HepG2 (cell line): Measurements from ENCODE around the gene LRRC45. TPM values are rescaled to one million over a fixed set of nuclear protein-coding genes. Genes with fewer than 3 reads are reported as not detected.

Experiments used
- ARID3A ChIP-seq: IDR thresholded peaks from 2 replicates; pipeline ENCODE4 v1.6.1; 2012; ENCODE audit warnings: low read depth, low read length, improper control_type of control experiment
- ATF6 ChIP-seq: sonication (generic); formaldehyde crosslinking; conservative IDR thresholded peaks from 2 replicates; pipeline ENCODE4 v1.4.0; 2020; ENCODE audit warnings: missing genetic modification reagents
- CBX2 ChIP-seq, 2 experiments: fragments of 200-600 bp in 1 of 2; sonication (generic); formaldehyde crosslinking in 1 of 2; IDR thresholded peaks; 2 replicates each; pipeline versions ENCODE4 v1.7.0 to v1.8.1; 2018 to 2022; ENCODE audit warnings: low read depth in 2 of 2, low read length in 1 of 2, mild to moderate bottlenecking in 1 of 2, missing genetic modification reagents in 1 of 2
- DPF2 ChIP-seq: sonication (generic); formaldehyde crosslinking; IDR thresholded peaks from 2 replicates; pipeline ENCODE4 v1.4.0; 2020; ENCODE audit warnings: mild to moderate bottlenecking, low read depth, missing genetic modification reagents, borderline replicate concordance
- MED13 ChIP-seq: sonication (generic); formaldehyde crosslinking; IDR thresholded peaks from 2 replicates; pipeline ENCODE4 v1.5.0; 2020; ENCODE audit warnings: missing genetic modification reagents
- MEIS2 ChIP-seq: sonication (generic); formaldehyde crosslinking; IDR thresholded peaks from 2 replicates; pipeline ENCODE4 v1.9.0; 2021; ENCODE audit warnings: mild to moderate bottlenecking, missing genetic modification reagents
- RAD51 ChIP-seq: fragments of 450-650 bp; IDR thresholded peaks from 2 replicates; pipeline ENCODE4 v1.6.1; 2016; ENCODE audit warnings: borderline replicate concordance
- SYNCRIP ChIP-seq: fragments of 200-400 bp; formaldehyde crosslinking; IDR thresholded peaks from 2 replicates; pipeline ENCODE4 v1.6.1; 2018; ENCODE audit warnings: mild to moderate bottlenecking, low read depth, low read length; ENCODE audit not compliant: insufficient read depth
- TCF7L2 ChIP-seq: IDR thresholded peaks from 2 replicates; pipeline ENCODE4 v1.6.1; 2011; ENCODE audit warnings: mild to moderate bottlenecking, low read depth, low read length, moderate library complexity
- ZBTB8A ChIP-seq: sonication (generic); formaldehyde crosslinking; IDR thresholded peaks from 2 replicates; pipeline ENCODE4 v1.4.0; 2020; ENCODE audit warnings: mild to moderate bottlenecking, low read depth, missing genetic modification reagents, borderline replicate concordance
- ZC3H4 ChIP-seq: sonication (generic); formaldehyde crosslinking; IDR thresholded peaks from 2 replicates; pipeline ENCODE4 v1.4.0; 2020; ENCODE audit warnings: missing genetic modification reagents, borderline replicate concordance
- ZMYM3 ChIP-seq: sonication (generic); formaldehyde crosslinking; IDR thresholded peaks from 2 replicates; pipeline ENCODE4 v1.5.1; 2020; ENCODE audit warnings: mild to moderate bottlenecking, missing genetic modification reagents
- ZNF263 ChIP-seq: sonication (generic); formaldehyde crosslinking; IDR thresholded peaks from 2 replicates; pipeline ENCODE4 v1.4.0; 2020; ENCODE audit warnings: missing genetic modification reagents
- ZNF281 ChIP-seq: sonication (generic); formaldehyde crosslinking; IDR thresholded peaks from 2 replicates; pipeline ENCODE4 v1.4.0; 2020; ENCODE audit warnings: missing genetic modification reagents, borderline replicate concordance
- ZNF350 ChIP-seq: sonication (generic); formaldehyde crosslinking; IDR thresholded peaks from 2 replicates; pipeline ENCODE4 v1.4.0; 2020; ENCODE audit warnings: mild to moderate bottlenecking, low read depth, missing genetic modification reagents, borderline replicate concordance
- ZNF382 ChIP-seq: sonication (generic); formaldehyde crosslinking; IDR thresholded peaks from 2 replicates; pipeline ENCODE4 v1.5.0; 2020; ENCODE audit warnings: missing genetic modification reagents, mild to moderate bottlenecking, borderline replicate concordance
- ZNF383 ChIP-seq: sonication (generic); formaldehyde crosslinking; IDR thresholded peaks from 2 replicates; pipeline ENCODE4 v1.4.0; 2020; ENCODE audit warnings: missing genetic modification reagents, mild to moderate bottlenecking, borderline replicate concordance
- ZNF501 ChIP-seq: sonication (generic); formaldehyde crosslinking; IDR thresholded peaks from 2 replicates; pipeline ENCODE4 v1.5.1; 2020; ENCODE audit warnings: mild to moderate bottlenecking, moderate library complexity, missing genetic modification reagents
- ZNF615 ChIP-seq: sonication (generic); formaldehyde crosslinking; IDR thresholded peaks from 2 replicates; pipeline ENCODE4 v1.5.0; 2020; ENCODE audit warnings: mild to moderate bottlenecking, missing genetic modification reagents, borderline replicate concordance
- ZNF629 ChIP-seq: sonication (generic); formaldehyde crosslinking; conservative IDR thresholded peaks from 2 replicates; pipeline ENCODE4 v1.5.0; 2020; ENCODE audit warnings: missing genetic modification reagents
- ZSCAN22 ChIP-seq: sonication (generic); formaldehyde crosslinking; IDR thresholded peaks from 2 replicates; pipeline ENCODE4 v1.4.0; 2020; ENCODE audit warnings: mild to moderate bottlenecking, missing genetic modification reagents
- polyA plus RNA-seq, 8 experiments: library from polyadenylated mRNA; depleted of rRNA in 3 of 8; stranded (reverse) in 7 of 8; unstranded in 1 of 8; fragments of >200 nt; fragmentation: Illumina TruSeq in 4 of 8; extraction: Trizol in 4 of 8; gene quantifications; 2 replicates each; pipeline versions ENCODE4 v1.2.1 to v1.2.3, GENCODE V29; 2011 to 2016; ENCODE audit warnings: low read depth in 4 of 8, missing spikeins in 1 of 8, mixed read lengths in 1 of 8; ENCODE audit not compliant: insufficient read depth in 1 of 8
- total RNA-seq, 5 experiments: library from RNA; depleted of rRNA; stranded (reverse); fragments of >200 nt; fragmentation: Illumina TruSeq; extraction: Trizol; gene quantifications; 2 replicates each; pipeline ENCODE4 v1.2.3, GENCODE V29; 2016; ENCODE audit warnings: low read depth in 1 of 5

The LRRC45 gene
- total and polyA plus RNA-seq, 2 of the 13 experiments (the other 11 are each of a cell fraction or from before 2014, with no cell fraction given): 11.6 to 48.1 TPM

- TF ChIP-seq ZNF350 (CRISPR knock-in tag) (peak; percentile 72; the same call in 1 of the 2 replicates), MEIS2 (CRISPR knock-in tag) (peak; percentile 24; the same call in 1 of the 2 replicates), ZMYM3 (CRISPR knock-in tag) (peak; percentile 72; the same call in 1 of the 2 replicates), RAD51 (no peak), TCF7L2 (no peak), ZSCAN22 (CRISPR knock-in tag) (no peak), ZNF615 (CRISPR knock-in tag) (no peak), CBX2 (IDR thresholded peaks at IDR 0.05; ENCODE audit: low read depth, low read length) (no peak), CBX2 (CRISPR knock-in tag; IDR thresholded peaks at IDR 0.05; ENCODE audit: low read depth) (no peak), ZNF382 (CRISPR knock-in tag) (no peak), ARID3A (no peak), DPF2 (CRISPR knock-in tag) (0 out of 2 replicates have a peak, but pooled peaks have one; percentile 40), ZNF383 (CRISPR knock-in tag) (no peak), ZNF629 (CRISPR knock-in tag) (0 out of 2 replicates have a peak, but pooled peaks have one; percentile 33), ZNF501 (peak; percentile 90), MED13 (CRISPR knock-in tag) (no peak), ZNF263 (CRISPR knock-in tag) (0 out of 2 replicates have a peak, but pooled peaks have one; percentile 10), ZNF281 (peak; percentile 86; the same call in 1 of the 2 replicates), ATF6 (CRISPR knock-in tag) (no peak), ZC3H4 (CRISPR knock-in tag) (no peak), ZBTB8A (CRISPR knock-in tag) (no peak), SYNCRIP (no peak)
Observed at GRCh38 chr17:82056729-82057621, 33.9 kb downstream of the LRRC45 start (continued).
